DOHH2 (cell line): ENCODE data around the gene COX8A.

Experiments used
- CTCF ChIP-seq: fragments of 200-600 bp; sonication (generic); IDR thresholded peaks from one replicate; pipeline ENCODE4 v1.5.1; 2014; ENCODE audit warnings: antibody characterized with exemption, mild to moderate bottlenecking, low read depth, low read length; ENCODE audit not compliant: poor library complexity, severe bottlenecking
- EZH2phosphoT487 ChIP-seq: fragments of 200-600 bp; sonication (generic); IDR thresholded peaks from 2 replicates; pipeline ENCODE4 v1.6.1; 2017; ENCODE audit warnings: borderline replicate concordance, mild to moderate bottlenecking, antibody characterized with exemption, low read length, moderate library complexity, mixed read lengths

DNA sequence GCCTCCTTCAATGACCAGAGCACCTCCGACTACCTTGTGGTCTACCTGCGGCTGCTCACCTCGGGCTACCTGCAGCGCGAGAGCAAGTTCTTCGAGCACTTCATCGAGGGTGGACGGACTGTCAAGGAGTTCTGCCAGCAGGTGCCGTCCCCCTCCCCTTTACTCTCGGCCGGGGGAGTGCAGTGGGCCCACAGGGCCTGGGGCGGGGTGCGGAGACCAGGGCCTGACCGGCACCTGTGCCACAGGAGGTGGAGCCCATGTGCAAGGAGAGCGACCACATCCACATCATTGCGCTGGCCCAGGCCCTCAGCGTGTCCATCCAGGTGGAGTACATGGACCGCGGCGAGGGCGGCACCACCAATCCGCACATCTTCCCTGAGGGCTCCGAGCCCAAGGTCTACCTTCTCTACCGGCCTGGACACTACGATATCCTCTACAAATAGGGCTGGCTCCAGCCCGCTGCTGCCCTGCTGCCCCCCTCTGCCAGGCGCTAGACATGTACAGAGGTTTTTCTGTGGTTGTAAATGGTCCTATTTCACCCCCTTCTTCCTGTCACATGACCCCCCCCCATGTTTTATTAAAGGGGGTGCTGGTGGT lies 22.8 kb downstream of the COX8A start:
- TF ChIP-seq CTCF (no peak), EZH2phosphoT487 (no peak)
